Measurements from ENCODE around the gene TRIP10. TPM values are rescaled to one million over a fixed set of nuclear protein-coding genes. Genes with fewer than 3 reads are reported as not detected.
A peak's percentile ranks its signal among the peaks of the same experiment; 100 is the strongest.

The TRIP10 gene
- total and polyA plus RNA-seq, 2 of the 13 experiments (the other 11 are each of a cell fraction or from before 2014, with no cell fraction given): 32.5 to 33.2 TPM

- TF ChIP-seq ZBTB21 (CRISPR knock-in tag; IDR thresholded peaks at IDR 0.05): no peak
- no peak for TF ChIP-seq NR2C2 (CRISPR knock-in tag; IDR thresholded peaks at IDR 0.05; ENCODE audit: borderline replicate concordance)
- peak; percentile 79 for TF ChIP-seq RBM22 (optimal IDR thresholded peaks at IDR 0.05; ENCODE audit: low read length)
- TF ChIP-seq CBX1 (IDR thresholded peaks at IDR 0.05; ENCODE audit: low read depth): no peak
- TF ChIP-seq ZGPAT (CRISPR knock-in tag; IDR thresholded peaks at IDR 0.05): peak; percentile 42; the same call in 1 of the 2 replicates
- peak; percentile 31 for TF ChIP-seq PHF5A (CRISPR knock-in tag; IDR thresholded peaks at IDR 0.05; ENCODE audit: low read depth, unreplicated experiment)
- 0 out of 2 replicates have a peak, but pooled peaks have one; percentile 3 for TF ChIP-seq ZNF562 (CRISPR knock-in tag; IDR thresholded peaks at IDR 0.05; ENCODE audit: borderline replicate concordance)
Measured at GRCh38 chr19:6714749-6715555, 24.5 kb upstream of the TRIP10 start (continued).

- TF ChIP-seq ZNF350 (CRISPR knock-in tag; IDR thresholded peaks at IDR 0.05; ENCODE audit: borderline replicate concordance, low read depth) (no peak), SRSF1 (optimal IDR thresholded peaks at IDR 0.05; ENCODE audit: low read depth, low read length) (no peak), EZH2 (conservative IDR thresholded peaks at IDR 0.05; ENCODE audit: low read depth, low read length) (no peak), NCOA5 (CRISPR knock-in tag; IDR thresholded peaks at IDR 0.05) (no peak), KDM5B (CRISPR knock-in tag; IDR thresholded peaks at IDR 0.05; ENCODE audit: borderline replicate concordance) (0 out of 2 replicates have a peak, but pooled peaks have one; percentile 0), ISX (CRISPR knock-in tag; conservative IDR thresholded peaks at IDR 0.05) (no peak), SNRNP70 (IDR thresholded peaks at IDR 0.05; ENCODE audit: low read depth, low read length) (no peak), ZNF446 (CRISPR knock-in tag; IDR thresholded peaks at IDR 0.05) (no peak), ZNF841 (CRISPR knock-in tag; IDR thresholded peaks at IDR 0.05; ENCODE audit: borderline replicate concordance) (no peak), HNRNPL (IDR thresholded peaks at IDR 0.05; ENCODE audit: low read depth, low read length) (no peak), MATR3 (CRISPR knock-in tag; IDR thresholded peaks at IDR 0.05) (no peak), POLR2AphosphoS5 (IDR thresholded peaks at IDR 0.05; ENCODE audit: low read depth, low read length) (peak; percentile 31), MTF2 (CRISPR knock-in tag; IDR thresholded peaks at IDR 0.05; ENCODE audit: borderline replicate concordance) (no peak)
- Histone ChIP-seq H3K9ac (ENCODE audit: insufficient read depth, low read depth, low read length) (no peak overlapping the region), H3K4me3 (replicated peaks in 1 of 3; ENCODE audit: insufficient read depth in 1 of 3, low read depth in 2 of 3, low read length in 3 of 3) (no peak overlapping the region), H4K20me1 (ENCODE audit: insufficient read depth, low read length) (peaks cover 76% of the 10 kb centered on the region), H3K79me2 (ENCODE audit: insufficient read depth, low read length) (peaks cover 22% of the 10 kb centered on the region), H3K9me3 (ENCODE audit: low read length) (no peaks in the 10 kb centered on the region), H3K36me3 (replicated peaks in 1 of 2; ENCODE audit: control insufficient read depth in 1 of 2, insufficient read depth in 2 of 2, low read length in 2 of 2) (peaks cover 28 to 48% of the 10 kb centered on the region in 2 experiments), H3K4me2 (ENCODE audit: low read depth, low read length) (0 out of 2 replicates have a peak overlapping the region, but pooled peaks have one; percentile 12), H3K4me1 (ENCODE audit: insufficient read depth, low read length) (peaks cover 49% of the 10 kb centered on the region), H3K27ac (ENCODE audit: extremely low read length, insufficient read depth, low read length) (no peak overlapping the region), H2AFZ (ENCODE audit: low read length) (no peak overlapping the region), H3K27me3 (ENCODE audit: control insufficient read depth in 1 of 2, insufficient read depth in 2 of 2, low read length in 2 of 2) (peaks cover 0 to 7% of the 10 kb centered on the region in 2 experiments; a peak in 1 of 5 replicates)
- CTCF ChIA-PET (ENCODE audit: low intra/inter-chr PET ratio, low total read pairs): no interaction called here
- no TSS peak for BruUV-seq (replicated peaks)
- no peak for FAIRE-seq
- POLR2A ChIA-PET: interaction anchor here (2.2 to 3.2 kb wide), 5 partner anchors 9 to 36 kb away, joined by 13 to 24 read pairs (median 17); partner anchors contain the start of gene GPR108
- no peak for ATAC-seq
- intact Hi-C loops (cut with micrococcal nuclease; ENCODE audit: unreplicated experiment) (no loop called here), in situ Hi-C loops (cut with HindIII; ENCODE audit: extremely low pct_ligation_motif_present, low pct_unique_long_range_greater_than_20kb) (no loop called here)
- DNase-seq (ENCODE audit: low spot score): no peak
- WGBS (ENCODE audit: low lambda C conversion rate): 96% methylated on average over 6 of the region's 6 CpGs
Measured at GRCh38 chr19:6716610-6716970, 22.9 kb upstream of the TRIP10 start.

All from HepG2 (cell line).